GM08714 (cell line): ENCODE measurements around the gene RBMS3.

Source experiments
- H3K4me3 ChIP-seq: fragments of 200-500 bp; sonication (Bioruptor generic); 2 replicates; pipeline ENCODE4 v1.5.1; 2014; ENCODE audit warnings: mild to moderate bottlenecking, low read length, inconsistent platforms
- ZNF274 ChIP-seq: IDR thresholded peaks from 2 replicates; pipeline ENCODE4 v1.6.1; 2012; ENCODE audit warnings: mild to moderate bottlenecking, low read depth, low read length

RBMS3 gene

GRCh38 chr3:29426302-29427226 is 145.7 kb downstream of the RBMS3 start:
- TF ChIP-seq ZNF274, result no peak
- no peak overlapping the region for H3K4me3 ChIP-seq

- no peak overlapping the region for H3K4me3 ChIP-seq
- TF ChIP-seq ZNF274, result no peak
Observed at GRCh38 chr3:29427266-29428103, 146.6 kb downstream of the RBMS3 start.

- H3K4me3 ChIP-seq, result no peak overlapping the region
- no peak for TF ChIP-seq ZNF274
Observed at GRCh38 chr3:29429055-29429679, 148.3 kb downstream of the RBMS3 start.

- no peak for TF ChIP-seq ZNF274
- H3K4me3 ChIP-seq, result no peak overlapping the region
Observed at GRCh38 chr3:29430558-29430971, 149.7 kb downstream of the RBMS3 start.

- no peak for TF ChIP-seq ZNF274
- H3K4me3 ChIP-seq, result no peak overlapping the region
Observed at GRCh38 chr3:29436612-29437323, 155.9 kb downstream of the RBMS3 start.

- TF ChIP-seq ZNF274, result no peak
- no peak overlapping the region for H3K4me3 ChIP-seq
Observed at GRCh38 chr3:29438580-29438979, 157.7 kb downstream of the RBMS3 start.

GRCh38 chr3:29440413-29441305 is 159.8 kb downstream of the RBMS3 start:
- peak overlapping the region; percentile 50 for H3K4me3 ChIP-seq
- TF ChIP-seq ZNF274, result no peak

- H3K4me3 ChIP-seq, result no peak overlapping the region
Observed at GRCh38 chr3:29441422-29441821, 160.6 kb downstream of the RBMS3 start.

GRCh38 chr3:29447946-29448627 is 167.2 kb downstream of the RBMS3 start:
- H3K4me3 ChIP-seq, result no peak overlapping the region
- no peak for TF ChIP-seq ZNF274

More at GRCh38 chr3:29441422-29441821, 160.6 kb downstream of the RBMS3 start:
- no peak for TF ChIP-seq ZNF274

GRCh38 chr3:29451920-29452319 is 171.0 kb downstream of the RBMS3 start:
- no peak overlapping the region for H3K4me3 ChIP-seq
- no peak for TF ChIP-seq ZNF274

- no peak for TF ChIP-seq ZNF274
- no peak overlapping the region for H3K4me3 ChIP-seq
Observed at GRCh38 chr3:29452934-29453283, 172.0 kb downstream of the RBMS3 start.

GRCh38 chr3:29453284-29454001 is 172.6 kb downstream of the RBMS3 start:
- no peak overlapping the region for H3K4me3 ChIP-seq
- no peak for TF ChIP-seq ZNF274

- no peak for TF ChIP-seq ZNF274
- no peak overlapping the region for H3K4me3 ChIP-seq
Observed at GRCh38 chr3:29454161-29454611, 173.3 kb downstream of the RBMS3 start.
